KOPT-K1 (cell line): ENCODE measurements around the gene GADD45G.

ENCODE experiments used
- H3K27ac ChIP-seq: fragments of 200-600 bp; sonication (generic); 2 replicates; pipeline ENCODE4 v1.5.1; 2016; ENCODE audit warnings: antibody characterized with exemption, mild to moderate bottlenecking, low read depth, low read length; ENCODE audit not compliant: poor library complexity, severe bottlenecking
- H3K36me3 ChIP-seq: fragments of 200-600 bp; sonication (generic); 2 replicates; pipeline ENCODE4 v1.5.1; 2017; ENCODE audit warnings: antibody characterized with exemption, mild to moderate bottlenecking, low read length, moderate library complexity; ENCODE audit not compliant: insufficient read depth
- H3K9me3 ChIP-seq: fragments of 200-600 bp; sonication (generic); 2 replicates; pipeline ENCODE4 v1.5.1; 2017; ENCODE audit warnings: antibody characterized with exemption, low read length, mild to moderate bottlenecking; ENCODE audit not compliant: insufficient read depth, poor library complexity, severe bottlenecking

The GADD45G gene

GRCh38 chr9:89613912-89614892 lies 9.4 kb downstream of the GADD45G start:
- no peak overlapping the region for H3K27ac ChIP-seq
- no peaks in the 10 kb centered on the region for H3K9me3 ChIP-seq
- no peaks in the 10 kb centered on the region for H3K36me3 ChIP-seq

- Histone ChIP-seq H3K27ac (no peak overlapping the region), H3K36me3 (no peaks in the 10 kb centered on the region), H3K9me3 (no peaks in the 10 kb centered on the region)
Observed at GRCh38 chr9:89615661-89616060, 10.8 kb downstream of the GADD45G start.

- H3K27ac ChIP-seq, result no peak overlapping the region
- H3K9me3 ChIP-seq, result no peaks in the 10 kb centered on the region
- H3K36me3 ChIP-seq, result no peaks in the 10 kb centered on the region
Observed at GRCh38 chr9:89616411-89616810, 11.6 kb downstream of the GADD45G start.

GRCh38 chr9:89617978-89618377 lies 13.2 kb downstream of the GADD45G start:
- Histone ChIP-seq H3K27ac (no peak overlapping the region), H3K36me3 (no peaks in the 10 kb centered on the region), H3K9me3 (no peaks in the 10 kb centered on the region)

- no peaks in the 10 kb centered on the region for H3K9me3 ChIP-seq
- H3K27ac ChIP-seq, result no peak overlapping the region
- no peaks in the 10 kb centered on the region for H3K36me3 ChIP-seq
Observed at GRCh38 chr9:89619019-89619418, 14.2 kb downstream of the GADD45G start.

GRCh38 chr9:89619424-89620138 lies 14.8 kb downstream of the GADD45G start:
- Histone ChIP-seq H3K27ac (no peak overlapping the region), H3K36me3 (no peaks in the 10 kb centered on the region), H3K9me3 (no peaks in the 10 kb centered on the region)

GRCh38 chr9:89621031-89621430 lies 16.2 kb downstream of the GADD45G start:
- Histone ChIP-seq H3K9me3 (no peaks in the 10 kb centered on the region), H3K27ac (no peak overlapping the region), H3K36me3 (no peaks in the 10 kb centered on the region)

- Histone ChIP-seq H3K36me3 (no peaks in the 10 kb centered on the region), H3K9me3 (no peaks in the 10 kb centered on the region), H3K27ac (no peak overlapping the region)
Observed at GRCh38 chr9:89621676-89622075, 16.9 kb downstream of the GADD45G start.

- Histone ChIP-seq H3K27ac (no peak overlapping the region), H3K36me3 (no peaks in the 10 kb centered on the region), H3K9me3 (no peaks in the 10 kb centered on the region)
Observed at GRCh38 chr9:89622933-89623861, 18.4 kb downstream of the GADD45G start.

GRCh38 chr9:89623925-89624420 lies 19.2 kb downstream of the GADD45G start:
- H3K27ac ChIP-seq, result no peak overlapping the region
- no peaks in the 10 kb centered on the region for H3K36me3 ChIP-seq
- no peaks in the 10 kb centered on the region for H3K9me3 ChIP-seq

- Histone ChIP-seq H3K9me3 (no peaks in the 10 kb centered on the region), H3K36me3 (no peaks in the 10 kb centered on the region), H3K27ac (no peak overlapping the region)
Observed at GRCh38 chr9:89625721-89626687, 21.2 kb downstream of the GADD45G start.

- H3K36me3 ChIP-seq, result no peaks in the 10 kb centered on the region
- no peaks in the 10 kb centered on the region for H3K9me3 ChIP-seq
- no peak overlapping the region for H3K27ac ChIP-seq
Observed at GRCh38 chr9:89626741-89627265, 22.0 kb downstream of the GADD45G start.

- no peaks in the 10 kb centered on the region for H3K36me3 ChIP-seq
- H3K9me3 ChIP-seq, result no peaks in the 10 kb centered on the region
- H3K27ac ChIP-seq, result no peak overlapping the region
Observed at GRCh38 chr9:89628601-89629000, 23.8 kb downstream of the GADD45G start.
